GM21528 (cell line): ENCODE measurements around the gene PRDM2.

ENCODE experiments used
- ATAC-seq: cut with Tn5 transposase; IDR thresholded peaks from one replicate; pipeline ENCODE4 v1.9.1; 2021; ENCODE audit warnings: mild to moderate bottlenecking, moderate library complexity; ENCODE audit not compliant: unreplicated experiment, low FRiP score

PRDM2 gene

DNA sequence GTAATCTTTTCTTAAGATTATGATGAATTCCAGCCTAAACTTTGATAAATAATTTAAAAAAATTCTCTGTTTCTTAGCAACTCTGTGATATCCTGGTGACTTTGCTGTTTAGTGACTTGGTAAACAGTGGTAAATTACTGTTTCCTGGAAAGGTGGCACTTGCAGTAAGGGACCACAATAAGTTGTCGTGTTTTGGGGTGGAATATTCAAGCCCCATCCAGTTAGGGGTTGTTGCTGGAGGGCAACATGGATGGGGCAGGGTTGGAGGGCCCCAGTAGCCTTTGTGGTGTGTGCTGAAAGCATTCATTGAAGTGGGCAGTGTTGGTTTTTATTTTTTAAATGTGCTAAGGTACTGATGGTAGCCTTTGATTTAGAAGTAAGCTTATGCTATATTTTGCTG is 30.3 kb downstream of the PRDM2 start:
- peak; percentile 1 for ATAC-seq

DNA sequence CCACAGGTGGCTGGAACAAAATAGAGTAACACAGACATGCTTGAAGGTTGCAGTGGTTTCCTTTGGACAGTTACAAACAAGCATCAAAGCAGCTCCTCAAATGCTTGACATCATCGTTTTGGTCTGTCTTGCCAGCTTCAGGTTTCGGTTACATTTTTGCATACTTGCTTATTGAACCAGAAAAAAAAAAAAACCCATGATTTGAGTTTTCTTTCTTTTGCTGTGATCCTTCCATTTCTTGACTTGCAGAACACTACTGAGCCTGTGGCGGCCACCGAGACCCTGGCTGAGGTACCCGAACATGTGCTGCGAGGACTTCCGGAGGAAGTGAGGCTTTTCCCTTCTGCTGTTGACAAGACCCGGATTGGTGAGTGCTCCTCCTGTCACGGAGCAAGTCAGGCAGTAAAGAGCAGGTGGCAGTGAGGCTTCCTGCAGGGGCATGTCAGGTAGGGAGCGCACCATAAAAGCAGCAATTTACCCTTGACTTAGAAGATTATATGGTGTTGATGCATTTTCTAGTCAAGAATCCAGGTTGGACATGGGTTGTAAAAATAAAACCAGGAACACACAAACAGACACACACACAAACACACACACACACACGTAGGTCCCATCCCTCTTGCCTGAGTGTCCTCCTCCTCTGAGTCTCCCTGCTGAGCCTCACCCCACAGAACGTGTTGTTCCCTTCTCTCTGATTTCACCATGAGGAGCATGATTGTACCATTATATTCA is 30.9 kb downstream of the PRDM2 start:
- ATAC-seq, result peak; percentile 94

DNA sequence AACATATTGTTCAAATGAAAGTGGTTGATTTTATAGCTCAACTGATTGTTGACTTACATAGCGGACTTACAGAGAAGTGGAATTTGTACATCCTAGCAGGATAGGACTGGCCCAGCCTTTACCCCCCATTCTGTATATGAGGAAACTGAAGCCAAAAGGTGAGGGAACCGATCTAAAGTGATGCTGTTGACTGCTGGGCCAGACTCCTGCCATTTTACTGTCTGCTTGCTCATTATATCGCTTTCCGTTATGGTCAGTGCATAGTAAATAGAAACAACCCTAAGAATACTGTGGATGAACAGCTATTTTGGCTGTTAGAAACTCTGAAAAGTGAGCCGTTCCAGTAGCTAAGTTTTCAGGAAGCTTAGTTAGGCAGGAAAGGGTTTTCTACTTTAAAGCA is 31.9 kb downstream of the PRDM2 start:
- ATAC-seq, result no peak

DNA sequence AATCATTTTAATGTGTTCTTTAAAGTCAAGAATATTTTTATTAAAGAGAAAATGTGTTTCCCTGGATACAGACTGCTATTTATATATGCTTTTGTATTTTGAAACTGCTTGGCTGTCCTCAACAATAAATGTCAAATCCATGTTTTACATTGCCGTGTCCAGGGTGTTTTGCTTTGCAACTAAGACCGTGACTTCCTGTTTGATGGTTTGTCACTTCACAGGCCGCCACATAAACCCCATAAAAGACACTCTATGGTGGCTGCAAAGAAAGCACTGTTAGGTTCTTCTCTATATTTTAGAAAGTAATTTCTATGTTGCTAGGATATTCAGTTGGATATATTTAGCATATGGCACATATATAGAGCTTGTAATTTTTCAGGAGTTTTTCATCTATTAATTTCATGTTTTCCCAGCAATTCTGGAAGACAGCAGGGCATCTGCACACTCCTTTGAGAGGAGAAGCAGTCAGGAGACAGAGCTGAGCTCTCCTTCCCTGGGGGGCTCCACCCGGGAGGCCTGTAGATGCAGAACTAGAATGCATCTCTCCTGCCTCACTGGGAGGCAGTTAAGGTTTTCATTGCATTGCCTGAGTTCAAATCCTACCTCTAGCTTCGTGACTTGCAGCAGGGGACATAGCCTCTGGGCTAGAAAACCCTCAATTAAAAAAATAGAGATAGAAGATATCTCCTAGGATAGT is 33.1 kb downstream of the PRDM2 start:
- no peak for ATAC-seq

DNA sequence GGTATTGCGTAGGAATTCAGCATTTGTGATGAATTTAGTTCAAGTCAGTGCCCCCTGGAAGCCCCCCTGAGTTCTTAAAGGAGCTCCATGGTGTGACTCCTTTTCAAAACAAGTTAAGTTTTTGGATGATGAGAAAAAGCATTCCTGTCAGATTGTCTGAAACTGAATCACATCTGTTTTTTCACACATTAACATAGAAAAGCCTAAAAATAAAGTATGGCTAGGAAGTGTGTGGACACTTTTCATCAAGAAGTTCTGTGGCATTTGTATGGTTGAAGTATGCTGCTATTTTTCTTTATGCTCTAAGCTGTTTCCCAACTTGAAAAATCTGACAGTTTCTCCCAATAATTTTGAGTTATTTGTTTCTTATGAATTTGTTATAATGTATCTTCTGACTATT is 33.7 kb downstream of the PRDM2 start:
- no peak for ATAC-seq

DNA sequence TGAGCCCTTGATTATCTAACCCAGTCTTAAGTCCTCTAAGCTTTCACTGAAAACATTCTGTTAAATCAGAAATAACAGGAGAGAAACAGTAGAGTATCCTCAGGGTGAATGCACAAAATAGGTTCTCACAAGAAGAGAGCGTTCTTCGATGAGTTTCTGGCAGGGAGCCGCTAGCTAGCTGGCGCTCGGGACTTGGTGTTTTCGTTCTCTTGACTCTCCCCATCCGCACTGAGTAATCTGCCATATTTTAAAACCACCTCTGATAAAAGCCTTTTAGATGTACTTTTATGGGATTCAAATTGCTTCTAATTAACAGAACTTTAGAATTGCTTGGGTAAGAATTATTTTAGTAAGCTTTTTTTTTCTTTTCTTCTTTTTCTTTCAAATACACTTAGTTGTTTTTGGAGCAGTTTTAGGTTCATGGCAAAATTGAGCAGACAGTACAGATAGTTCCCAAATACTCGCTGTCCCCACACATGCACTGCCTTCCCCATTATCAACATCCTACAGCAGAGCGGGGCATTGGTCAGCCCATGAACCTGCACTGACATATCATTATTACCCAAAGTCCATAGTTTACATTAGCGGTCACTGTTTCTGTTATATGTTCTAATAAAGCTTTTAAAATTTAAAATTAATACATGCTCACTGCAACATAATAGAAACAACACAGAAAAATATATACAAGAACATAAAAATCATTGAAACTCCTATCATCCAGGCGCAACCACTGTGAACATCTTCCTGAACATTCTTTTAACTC is 35.4 kb downstream of the PRDM2 start:
- ATAC-seq, result no peak

DNA sequence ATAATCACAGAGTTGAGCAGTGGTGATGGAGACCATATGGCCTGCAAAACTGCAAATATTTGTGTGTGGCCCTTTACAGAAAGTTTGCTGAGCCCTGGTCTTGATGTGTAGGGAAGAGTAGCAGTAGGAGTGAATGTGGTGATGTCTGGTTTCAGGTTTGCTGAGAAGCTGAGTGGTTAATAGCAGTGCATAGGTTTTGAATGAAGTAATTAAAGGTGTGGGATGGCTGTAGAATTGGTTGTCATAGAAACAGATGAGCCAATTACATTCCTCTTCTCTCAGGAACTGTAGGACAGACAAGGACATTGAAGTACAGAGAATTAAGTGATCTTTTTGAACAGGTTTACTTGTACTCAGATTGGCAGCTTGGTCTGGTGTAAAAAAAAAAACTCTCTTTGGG is 37.4 kb downstream of the PRDM2 start:
- no peak for ATAC-seq

DNA sequence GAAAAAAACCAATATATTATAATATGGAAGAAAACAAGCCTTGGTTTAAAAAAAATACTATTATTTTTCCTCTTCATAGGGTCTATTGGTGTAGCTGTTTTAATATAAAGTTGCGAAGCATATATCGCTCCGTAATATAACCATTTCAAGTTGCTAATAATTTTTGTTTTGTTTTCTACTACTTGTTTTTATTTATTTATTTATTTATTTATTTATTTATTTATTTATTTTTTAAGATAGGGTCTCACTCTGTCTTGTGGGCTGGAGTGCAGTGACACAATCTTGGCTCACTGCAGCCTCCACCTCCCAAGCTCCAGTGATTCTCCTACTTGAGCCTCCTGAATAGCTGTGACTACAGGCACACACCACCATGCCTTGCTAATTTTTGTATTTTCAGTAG is 46.4 kb downstream of the PRDM2 start:
- no peak for ATAC-seq

DNA sequence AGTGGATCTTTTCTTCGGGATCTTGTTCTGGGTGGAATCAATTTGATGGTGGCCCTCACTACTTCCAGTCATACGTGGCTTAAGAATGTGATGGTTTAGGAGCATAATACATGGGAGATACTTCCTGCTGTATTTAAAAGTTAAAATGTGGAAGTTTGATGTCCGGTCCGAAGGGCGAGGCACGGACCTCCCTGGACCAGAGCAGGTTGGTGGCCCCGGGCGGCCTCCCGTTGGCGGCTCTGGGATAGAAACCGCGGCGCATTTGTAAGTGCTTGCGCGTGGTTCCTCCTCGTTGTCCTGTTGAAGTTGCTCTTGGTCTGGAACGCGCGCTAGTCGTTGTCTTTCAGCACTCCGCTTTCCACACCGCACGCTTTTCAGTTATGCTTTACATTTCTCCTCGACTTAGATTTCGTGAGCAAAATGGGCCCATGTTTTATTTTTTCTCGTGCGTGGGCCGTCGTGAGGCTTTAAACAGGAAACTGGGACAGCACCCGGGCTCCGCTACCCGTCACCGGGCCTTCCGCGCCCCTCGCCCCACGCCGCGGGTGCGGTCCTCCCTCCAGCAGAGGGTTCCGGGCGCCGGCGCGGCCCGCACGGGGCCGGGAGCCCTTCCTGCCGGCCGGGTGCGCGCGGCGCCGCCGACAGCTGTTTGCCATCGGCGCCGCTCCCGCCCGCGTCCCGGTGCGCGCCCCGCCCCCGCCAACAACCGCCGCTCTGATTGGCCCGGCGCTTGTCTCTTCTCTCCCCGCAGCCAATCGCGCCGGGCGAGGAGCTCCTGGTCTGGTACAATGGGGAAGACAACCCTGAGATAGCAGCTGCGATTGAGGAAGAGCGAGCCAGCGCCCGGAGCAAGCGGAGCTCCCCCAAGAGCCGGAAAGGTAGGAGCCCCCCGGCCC is 48.9 kb downstream of the PRDM2 start:
- peak; percentile 84 for ATAC-seq

DNA sequence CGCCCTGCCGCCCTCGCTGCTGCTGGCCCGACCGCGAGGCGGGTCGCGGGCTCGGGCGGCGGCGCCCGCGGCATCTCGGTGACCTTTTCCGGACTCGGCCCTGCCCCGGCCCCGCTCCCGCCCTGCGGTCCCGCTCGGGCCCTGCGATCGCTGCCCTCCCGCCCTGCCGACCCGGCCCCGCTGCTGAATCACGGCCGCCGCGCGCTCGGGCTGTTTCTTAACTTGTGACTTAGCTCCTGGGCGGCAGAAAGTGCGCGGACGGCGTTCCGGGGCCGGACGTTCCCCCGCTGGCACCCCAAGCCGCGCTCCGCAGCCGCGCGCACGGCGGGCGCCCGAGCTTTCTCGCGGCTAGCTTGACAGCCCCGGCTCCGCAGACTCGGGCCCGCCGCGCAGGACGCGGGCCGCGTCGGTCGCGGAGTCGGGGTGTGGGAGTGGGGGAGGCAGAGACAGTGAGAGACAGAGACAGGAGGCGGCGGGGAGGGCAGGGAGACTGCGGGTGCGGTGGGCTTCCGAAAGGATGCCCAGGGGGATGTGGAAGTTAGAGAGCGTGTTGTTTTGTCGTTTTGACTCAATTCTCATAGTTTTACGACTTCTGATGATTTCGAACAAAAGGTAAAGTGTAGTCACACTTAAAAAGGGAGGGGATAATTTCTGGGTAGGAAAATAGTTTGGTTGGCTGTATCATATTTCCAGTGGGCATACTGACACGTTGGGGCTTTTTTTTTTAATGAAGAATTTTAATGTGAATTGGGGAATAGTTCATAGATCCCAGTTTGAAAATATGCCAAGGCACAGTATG is 49.8 kb downstream of the PRDM2 start:
- ATAC-seq, result peak; percentile 29

DNA sequence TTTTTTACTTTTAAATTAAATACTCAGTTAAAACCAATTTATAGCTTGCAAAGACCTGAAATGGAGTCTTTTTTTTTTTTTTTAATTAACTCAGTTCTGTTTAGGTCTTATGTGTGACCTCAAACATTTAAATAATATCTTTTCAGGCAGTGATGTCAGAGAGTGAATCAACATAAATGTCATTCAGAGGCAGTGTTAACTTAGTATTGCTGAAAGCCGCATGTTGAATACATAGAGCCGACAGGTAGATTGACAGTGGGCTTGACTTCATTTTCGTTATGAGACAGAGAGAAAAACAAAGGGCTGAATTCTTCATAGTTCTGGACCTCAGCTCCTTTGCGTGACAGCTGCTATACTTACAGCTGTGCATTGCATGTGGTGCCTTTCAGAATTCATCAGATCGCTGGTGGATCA is 51.5 kb downstream of the PRDM2 start:
- ATAC-seq, result no peak

DNA sequence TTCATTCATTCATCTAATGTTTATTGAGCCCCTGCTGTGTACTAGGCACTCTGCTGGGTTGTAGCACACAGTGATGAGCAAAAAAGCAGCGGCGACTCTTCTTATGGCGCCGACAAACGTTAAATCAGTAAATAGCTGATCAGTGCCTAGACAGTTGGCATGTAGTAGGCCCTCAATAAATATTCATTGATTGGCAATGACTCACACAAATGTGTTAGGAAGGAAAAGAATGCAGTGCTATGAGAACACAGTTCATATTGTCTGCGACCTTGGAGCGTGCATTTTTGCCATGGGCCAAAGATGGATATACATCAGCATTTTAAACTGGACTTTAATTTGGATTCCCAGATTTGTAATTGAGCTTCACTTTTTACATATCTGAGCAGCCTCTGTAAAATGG is 52.0 kb downstream of the PRDM2 start:
- no peak for ATAC-seq

DNA sequence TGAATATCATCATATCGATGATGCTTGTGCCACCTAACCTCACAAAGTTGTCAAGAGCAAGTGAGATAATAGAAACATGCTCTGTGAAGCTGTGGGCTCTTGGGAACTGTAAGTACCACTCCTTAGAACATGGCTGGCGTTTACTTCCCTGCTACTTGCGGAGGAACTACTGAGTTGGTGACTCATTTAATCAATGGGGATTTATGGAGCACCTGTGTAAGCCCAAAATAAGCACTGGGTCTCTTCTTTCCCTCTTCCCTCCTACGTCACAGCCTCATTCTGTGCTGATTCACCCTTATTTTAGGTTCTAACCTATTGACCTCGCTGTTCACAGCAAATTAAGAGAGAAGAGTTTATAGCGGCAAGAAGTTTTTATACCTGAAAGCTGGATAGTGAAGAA is 52.9 kb downstream of the PRDM2 start:
- ATAC-seq, result no peak

DNA sequence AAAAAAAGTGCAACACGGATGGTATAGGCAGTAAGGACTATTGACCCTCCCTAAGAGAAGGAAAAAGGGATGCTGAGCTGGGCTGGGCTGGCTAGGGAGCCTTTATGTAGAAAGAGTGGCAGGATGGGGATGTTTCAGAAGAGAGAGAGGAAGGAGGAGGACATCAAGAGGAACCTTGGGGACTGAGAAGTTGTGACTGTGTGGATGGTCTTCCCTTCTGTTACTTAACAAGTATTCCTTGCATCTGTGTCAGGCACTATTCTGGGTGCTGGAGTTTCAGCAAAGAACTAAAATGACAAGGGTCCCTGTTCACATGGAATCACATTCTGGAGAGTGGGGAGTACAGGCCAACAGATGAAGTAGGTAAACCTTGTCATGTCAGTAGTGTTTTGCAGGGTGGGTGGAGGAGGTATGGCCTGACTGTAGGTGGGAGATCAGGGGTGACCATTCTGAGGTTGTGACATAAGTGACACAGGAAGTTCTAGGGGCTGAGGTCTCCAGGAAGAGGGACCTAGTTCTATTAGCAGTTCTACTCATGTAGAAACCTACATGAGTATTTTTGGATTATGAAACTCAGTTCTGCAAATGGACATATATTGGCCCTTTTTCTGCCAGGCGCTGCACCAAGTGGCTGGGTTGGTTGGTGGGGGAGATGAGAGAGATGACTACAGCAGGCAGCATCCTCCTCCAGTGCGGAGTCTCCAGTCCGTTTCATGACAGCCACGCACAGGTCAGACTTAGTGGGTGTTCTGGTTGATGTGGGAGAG is 53.8 kb downstream of the PRDM2 start:
- peak; percentile 32 for ATAC-seq

DNA sequence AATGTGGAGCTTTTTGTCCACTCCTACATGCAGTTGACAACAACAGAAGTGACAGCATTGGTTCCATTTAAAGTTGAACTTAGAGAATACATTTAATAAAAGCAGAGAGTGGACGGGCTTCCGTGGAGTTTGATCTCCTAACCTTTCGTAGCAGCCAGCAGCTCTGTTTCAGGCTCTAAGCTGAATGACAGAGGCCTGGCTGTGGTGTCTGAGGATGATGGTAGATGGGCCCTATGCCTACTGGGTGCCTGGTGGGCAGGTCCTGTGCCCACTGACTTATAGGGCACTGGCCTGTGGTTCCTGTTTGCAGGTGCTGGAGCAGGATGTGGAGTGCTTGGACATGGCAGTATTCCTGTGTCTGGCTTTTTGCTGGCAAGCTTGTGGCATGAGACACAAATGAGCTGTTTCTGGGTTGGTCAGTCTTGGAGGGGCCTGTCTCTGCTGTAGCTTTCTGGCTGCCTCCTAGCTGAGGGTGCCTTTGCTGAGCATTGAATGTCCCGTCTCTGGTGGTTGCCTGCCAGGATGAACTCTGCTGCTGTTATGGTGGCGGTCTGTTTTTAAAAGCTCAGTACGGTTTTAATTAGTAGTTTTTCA is 54.6 kb downstream of the PRDM2 start:
- ATAC-seq, result no peak

DNA sequence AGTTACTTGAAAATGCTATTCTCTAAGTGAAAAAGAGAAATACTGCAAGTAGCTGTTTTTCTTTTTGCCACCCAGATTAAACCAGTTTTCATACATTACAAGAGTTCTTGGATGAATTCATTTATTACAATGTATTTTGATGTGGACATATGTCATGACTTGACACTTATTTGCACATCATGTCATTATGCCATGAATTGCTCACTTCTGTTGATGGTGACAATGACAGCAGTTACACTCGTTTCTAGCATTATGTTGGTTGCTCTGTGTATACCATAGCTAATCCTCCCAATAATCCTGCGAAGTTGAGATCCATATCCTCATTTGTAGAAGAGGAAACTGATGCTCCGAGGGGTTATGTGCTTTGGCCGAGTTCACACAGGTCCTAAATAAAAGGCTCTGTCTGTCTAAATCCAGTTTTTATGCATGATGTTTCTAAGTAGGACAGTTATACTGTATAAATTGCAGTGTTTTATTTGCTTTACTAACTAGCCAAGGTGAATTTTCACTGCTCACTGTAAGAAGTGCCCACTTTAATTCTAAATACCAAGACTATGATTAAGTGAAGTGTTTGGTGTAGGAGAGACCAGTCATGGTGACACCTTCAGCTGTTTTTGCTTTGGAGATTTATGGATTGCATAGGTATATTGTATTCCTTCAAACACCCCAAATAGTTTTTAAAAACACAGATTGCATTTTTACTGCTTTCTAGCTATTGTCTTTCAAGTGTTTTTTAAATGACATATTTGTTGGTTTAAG is 56.7 kb downstream of the PRDM2 start:
- no peak for ATAC-seq

DNA sequence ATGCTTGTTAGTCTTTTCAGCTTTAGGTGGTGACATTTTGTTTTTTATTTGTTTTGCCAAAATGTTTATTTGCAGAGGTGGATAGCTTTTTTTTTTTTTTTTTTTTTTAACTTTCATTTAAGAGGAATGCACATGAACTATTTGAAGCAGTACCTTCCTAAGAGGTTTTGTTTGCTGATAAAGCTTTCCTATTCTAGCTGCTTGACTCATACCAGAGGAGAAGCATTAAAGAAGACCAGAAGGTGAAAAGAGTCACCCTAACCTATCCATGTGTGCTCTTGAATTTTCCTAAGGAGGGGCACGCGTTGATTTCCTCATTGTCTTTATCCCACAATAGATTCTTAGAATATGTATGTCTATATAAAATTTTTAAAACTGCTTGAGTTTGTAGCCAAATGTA is 57.7 kb downstream of the PRDM2 start:
- no peak for ATAC-seq

DNA sequence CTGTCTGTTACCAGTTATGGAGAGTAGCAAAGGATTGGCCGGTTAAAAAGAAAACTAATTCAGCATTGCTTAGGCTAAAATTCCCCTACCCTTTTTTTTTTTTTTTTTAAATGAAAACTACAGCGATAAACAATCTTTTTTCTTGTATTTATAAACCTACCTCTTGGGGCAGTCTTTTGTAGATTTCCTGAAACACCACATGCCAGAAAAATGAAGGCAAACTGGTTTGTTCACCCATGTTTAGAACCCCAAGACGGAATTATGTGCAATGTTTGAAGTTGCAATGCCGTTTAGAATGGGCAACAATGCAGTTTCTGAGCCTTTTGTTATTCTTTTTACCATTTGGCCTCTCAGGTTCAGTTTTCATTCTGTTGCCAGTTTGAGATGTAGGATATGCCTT is 59.1 kb downstream of the PRDM2 start:
- no peak for ATAC-seq
